Calu3 (cell line): Measurements from ENCODE around the gene KAT2B. TPM values are rescaled to one million over a fixed set of nuclear protein-coding genes. Genes with fewer than 3 reads are reported as not detected.

Source experiments
- BruUV-seq: library from RNA; stranded (reverse); fragments of 400-500 nt; replicated peaks from 2 replicates; lab custom pipeline; 2021; lab: Mats Ljungman, UMichigan
- CTCF ChIA-PET: fragments of 300-600 bp; sonication (Branson Sonifier 250); formaldehyde crosslinking; loops from one replicate; lab custom pipeline; 2022; ENCODE audit warnings: antibody characterized with exemption; lab: Charles Lee
- DNase-seq: peaks from one replicate; pipeline ENCODE4 v3.0.0; 2022
- H3K27ac Mint-ChIP-seq: one replicate; pipeline ENCODE4 v1.8.0; 2022; ENCODE audit warnings: mixed read lengths; ENCODE audit not compliant: unreplicated experiment
- H3K27me3 Mint-ChIP-seq: one replicate; pipeline ENCODE4 v1.8.0; 2022; ENCODE audit warnings: mixed read lengths; ENCODE audit not compliant: unreplicated experiment
- H3K36me3 Mint-ChIP-seq: one replicate; pipeline ENCODE4 v1.8.0; 2022; ENCODE audit warnings: mild to moderate bottlenecking, moderate library complexity, mixed read lengths; ENCODE audit not compliant: insufficient read depth, unreplicated experiment
- H3K4me1 Mint-ChIP-seq: one replicate; pipeline ENCODE4 v1.8.0; 2022; ENCODE audit warnings: mild to moderate bottlenecking, low read depth, mixed read lengths; ENCODE audit not compliant: unreplicated experiment
- H3K4me3 Mint-ChIP-seq: one replicate; pipeline ENCODE4 v1.8.0; 2022; ENCODE audit warnings: mild to moderate bottlenecking, low read depth, moderate library complexity, mixed read lengths; ENCODE audit not compliant: unreplicated experiment
- H3K9me3 Mint-ChIP-seq: one replicate; pipeline ENCODE4 v1.8.0; 2022; ENCODE audit warnings: low read depth, mixed read lengths; ENCODE audit not compliant: unreplicated experiment
- CTCF ChIP-seq: fragments of 200-600 bp; IDR thresholded peaks from one replicate; pipeline ENCODE4 v1.8.0; 2022; ENCODE audit warnings: antibody characterized with exemption; ENCODE audit not compliant: unreplicated experiment
- intact Hi-C: fragments of 100-400 bp; cut with micrococcal nuclease; formaldehyde crosslinking; loops from one replicate; pipeline ENCODE4 v1.10.0; 2022; ENCODE audit not compliant: unreplicated experiment
- total RNA-seq: library from RNA; stranded (reverse); gene quantifications from 2 replicates; pipeline ENCODE4 v1.2.3, GENCODE V29; 2022

KAT2B gene
- total RNA-seq, 1 experiment from 2014 or later, result 13.8 TPM

- TF ChIP-seq CTCF, result no peak
- no TSS peak for BruUV-seq
- H3K9me3 Mint-ChIP-seq, result no peaks in the 10 kb centered on the region
- intact Hi-C loops, result no loop called here
- H3K27me3 Mint-ChIP-seq, result no peaks in the 10 kb centered on the region
- H3K4me1 Mint-ChIP-seq, result no peaks in the 10 kb centered on the region
- CTCF ChIA-PET, result no interaction called here
- H3K27ac Mint-ChIP-seq, result no peak overlapping the region
- no peak for DNase-seq
- no peak overlapping the region for H3K4me3 Mint-ChIP-seq
- H3K36me3 Mint-ChIP-seq, result no peaks in the 10 kb centered on the region
Observed at GRCh38 chr3:20147361-20147760, 107.1 kb downstream of the KAT2B start.

DNA sequence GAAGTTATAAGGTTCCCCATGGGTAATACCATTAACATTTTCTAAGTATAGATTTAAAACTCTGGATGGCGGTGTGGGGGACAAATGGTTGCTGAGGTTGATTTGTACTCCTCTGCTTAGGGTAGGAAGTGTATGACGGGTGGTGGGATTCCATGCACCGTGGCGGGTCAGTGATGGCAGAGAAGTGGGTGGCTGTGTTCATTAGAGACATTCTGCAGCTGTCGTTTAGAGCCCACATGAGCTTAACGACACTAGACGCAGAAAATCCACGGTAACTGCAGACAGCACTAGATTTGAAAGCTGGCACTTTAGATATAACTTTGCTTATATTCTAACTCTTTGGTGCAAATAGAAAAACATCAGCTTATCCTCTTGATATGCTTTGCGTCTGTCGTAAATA lies 108.2 kb downstream of the KAT2B start:
- H3K27ac Mint-ChIP-seq, result no peak overlapping the region
- no peaks in the 10 kb centered on the region for H3K4me1 Mint-ChIP-seq
- no peak for DNase-seq
- no peaks in the 10 kb centered on the region for H3K27me3 Mint-ChIP-seq
- BruUV-seq, result no TSS peak
- no peak overlapping the region for H3K4me3 Mint-ChIP-seq
- intact Hi-C loops, result no loop called here
- no peaks in the 10 kb centered on the region for H3K9me3 Mint-ChIP-seq
- CTCF ChIA-PET, result no interaction called here
- no peak for TF ChIP-seq CTCF
- H3K36me3 Mint-ChIP-seq, result no peaks in the 10 kb centered on the region

GRCh38 chr3:20154078-20154477 lies 113.8 kb downstream of the KAT2B start:
- Mint-ChIP-seq H3K27me3 (no peaks in the 10 kb centered on the region), H3K27ac (no peak overlapping the region), H3K4me1 (no peaks in the 10 kb centered on the region), H3K4me3 (no peak overlapping the region), H3K9me3 (no peaks in the 10 kb centered on the region), H3K36me3 (peaks cover 11% of the 10 kb centered on the region)
- TF ChIP-seq CTCF, result no peak
- intact Hi-C loops, result no loop called here
- DNase-seq, result no peak
- BruUV-seq, result no TSS peak
- CTCF ChIA-PET, result no interaction called here

GRCh38 chr3:20154928-20155327 lies 114.7 kb downstream of the KAT2B start:
- no peaks in the 10 kb centered on the region for H3K4me1 Mint-ChIP-seq
- no peak overlapping the region for H3K4me3 Mint-ChIP-seq
- intact Hi-C loops, result no loop called here
- CTCF ChIA-PET, result no interaction called here
- no peak for DNase-seq
- no peaks in the 10 kb centered on the region for H3K9me3 Mint-ChIP-seq
- H3K27ac Mint-ChIP-seq, result no peak overlapping the region
- H3K36me3 Mint-ChIP-seq, result peaks cover 15% of the 10 kb centered on the region
- BruUV-seq, result no TSS peak
- H3K27me3 Mint-ChIP-seq, result no peaks in the 10 kb centered on the region
- no peak for TF ChIP-seq CTCF

- intact Hi-C loops, result no loop called here
- H3K27ac Mint-ChIP-seq, result no peak overlapping the region
- DNase-seq, result no peak
Observed at GRCh38 chr3:20160230-20160629, 120.0 kb downstream of the KAT2B start.

More at GRCh38 chr3:20160230-20160629, 120.0 kb downstream of the KAT2B start:
- BruUV-seq, result no TSS peak
- no peak for TF ChIP-seq CTCF
- Mint-ChIP-seq H3K4me3 (no peak overlapping the region), H3K4me1 (no peaks in the 10 kb centered on the region), H3K9me3 (no peaks in the 10 kb centered on the region), H3K36me3 (peaks cover 21% of the 10 kb centered on the region), H3K27me3 (no peaks in the 10 kb centered on the region)
- CTCF ChIA-PET, result no interaction called here
